GM18858 (cell line): ENCODE results near the gene EIF4B.

ENCODE experiments used
- ATAC-seq: cut with Tn5 transposase; IDR thresholded peaks from one replicate; pipeline ENCODE4 v1.9.1; 2021; ENCODE audit not compliant: unreplicated experiment

EIF4B gene

DNA sequence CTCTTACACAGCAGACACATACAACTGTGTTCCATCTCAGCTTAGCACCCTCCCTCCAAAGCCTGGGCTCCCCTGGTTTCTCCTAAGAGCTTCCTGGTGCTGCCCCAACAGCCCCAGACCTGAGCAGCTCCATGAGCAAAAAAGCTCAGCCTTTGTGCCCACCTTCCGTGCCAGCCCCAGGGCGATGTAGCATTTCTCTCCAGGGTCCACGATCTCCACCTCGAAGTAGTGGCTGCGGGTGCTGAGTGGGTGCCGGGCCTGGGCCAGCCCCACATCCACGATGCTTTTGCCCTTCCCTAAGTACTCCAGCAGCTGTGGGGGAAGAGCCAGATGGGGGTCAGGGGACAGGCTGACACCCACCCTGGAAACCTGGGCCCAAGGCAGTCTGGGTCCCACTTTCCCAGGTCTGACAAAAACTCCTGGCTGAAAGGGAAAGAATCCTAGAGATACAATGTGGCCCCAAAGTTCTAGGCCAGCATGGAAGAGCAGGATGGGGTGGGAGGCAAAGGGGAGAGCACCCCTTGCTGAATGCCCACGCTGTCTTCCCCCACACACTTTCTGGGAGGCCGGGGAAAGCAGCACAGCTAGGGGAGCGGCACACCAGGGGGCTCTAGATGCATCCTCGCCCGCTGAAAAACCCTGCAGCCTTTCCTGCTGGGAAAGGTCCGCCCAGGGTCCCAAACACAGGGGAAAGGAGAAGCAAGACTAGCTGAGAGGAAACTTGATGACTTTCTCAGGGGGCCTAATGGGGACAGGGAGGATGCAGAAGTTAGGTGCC, 61.9 kb downstream of the EIF4B start:
- ATAC-seq, result no peak

DNA sequence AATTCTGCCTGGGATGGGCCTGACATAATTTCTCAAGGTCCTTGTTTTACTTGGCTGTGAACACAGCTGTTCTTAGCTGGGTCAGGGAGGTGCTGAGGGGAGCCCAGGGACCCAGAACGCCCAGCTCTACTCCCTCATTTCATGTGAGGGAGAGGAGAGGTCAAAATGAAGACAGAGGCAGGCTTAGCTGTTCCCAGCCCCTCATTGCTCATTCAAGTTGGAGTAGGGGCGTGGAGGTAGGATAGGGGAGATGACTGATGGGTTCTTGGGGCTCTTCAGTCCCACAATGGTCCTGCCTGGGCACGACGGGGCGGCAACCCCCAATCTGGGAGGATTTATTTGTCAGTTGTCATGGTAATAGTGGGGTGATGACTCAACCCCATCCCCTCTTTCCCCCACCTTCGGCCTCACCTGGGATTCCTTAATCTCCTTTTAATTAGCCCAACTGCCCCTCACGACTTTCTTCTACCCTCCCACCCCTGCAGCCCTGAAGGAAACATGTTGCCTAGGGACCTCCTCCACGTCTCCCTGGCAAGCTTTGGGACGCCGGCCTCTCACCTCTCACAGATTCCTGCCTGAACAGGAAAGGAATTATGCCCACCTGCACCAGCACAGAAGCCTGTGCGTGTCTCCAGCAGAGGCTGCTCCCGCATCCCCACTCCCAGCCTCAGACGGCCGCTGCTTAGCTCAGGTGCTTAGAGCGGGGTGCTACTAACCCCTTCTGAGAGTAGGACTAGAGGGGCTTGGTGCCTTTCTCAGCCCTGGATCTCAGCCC, 62.7 kb downstream of the EIF4B start:
- ATAC-seq, result no peak

DNA sequence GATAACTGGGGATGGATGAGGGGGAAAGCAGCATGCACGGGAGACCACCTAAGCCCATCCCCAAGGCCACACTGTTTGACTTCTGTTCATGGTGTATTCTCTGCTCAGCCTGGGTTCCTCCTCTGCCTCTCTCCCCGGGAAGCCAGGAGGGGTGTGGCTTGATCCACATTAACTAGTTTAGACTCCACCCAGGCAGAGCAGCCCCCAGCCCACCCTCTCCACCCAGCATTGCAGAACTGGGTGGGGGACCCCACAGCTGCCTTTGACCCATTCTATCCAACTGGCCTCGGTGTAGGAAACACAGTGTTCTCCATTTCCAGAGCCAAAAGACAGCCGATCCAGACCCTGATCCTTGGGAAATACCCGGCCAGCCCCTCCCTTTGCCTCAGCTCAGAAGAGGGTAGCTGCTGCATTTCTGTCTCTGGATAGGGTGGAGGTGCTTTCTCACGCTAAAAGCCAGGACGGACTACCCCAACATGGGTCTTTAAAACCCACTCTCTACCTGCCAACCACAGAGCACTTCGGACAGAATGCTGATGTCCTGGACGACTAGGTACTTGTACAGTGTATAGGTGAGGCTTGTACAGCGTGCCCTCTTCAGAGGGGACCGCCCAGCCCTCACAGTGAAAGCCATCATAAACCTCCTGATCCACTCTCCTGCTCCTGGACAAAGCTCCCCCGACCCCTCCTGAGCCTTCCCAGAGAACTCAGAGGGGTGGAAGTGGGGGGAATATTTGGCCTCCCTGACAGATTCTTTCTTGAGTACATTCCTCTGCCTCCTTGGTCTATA, 63.6 kb downstream of the EIF4B start:
- no peak for ATAC-seq

- ATAC-seq, result no peak
These were observed 64.7 kb downstream of the EIF4B start for GRCh38 chr12:53070877-53071492.

DNA sequence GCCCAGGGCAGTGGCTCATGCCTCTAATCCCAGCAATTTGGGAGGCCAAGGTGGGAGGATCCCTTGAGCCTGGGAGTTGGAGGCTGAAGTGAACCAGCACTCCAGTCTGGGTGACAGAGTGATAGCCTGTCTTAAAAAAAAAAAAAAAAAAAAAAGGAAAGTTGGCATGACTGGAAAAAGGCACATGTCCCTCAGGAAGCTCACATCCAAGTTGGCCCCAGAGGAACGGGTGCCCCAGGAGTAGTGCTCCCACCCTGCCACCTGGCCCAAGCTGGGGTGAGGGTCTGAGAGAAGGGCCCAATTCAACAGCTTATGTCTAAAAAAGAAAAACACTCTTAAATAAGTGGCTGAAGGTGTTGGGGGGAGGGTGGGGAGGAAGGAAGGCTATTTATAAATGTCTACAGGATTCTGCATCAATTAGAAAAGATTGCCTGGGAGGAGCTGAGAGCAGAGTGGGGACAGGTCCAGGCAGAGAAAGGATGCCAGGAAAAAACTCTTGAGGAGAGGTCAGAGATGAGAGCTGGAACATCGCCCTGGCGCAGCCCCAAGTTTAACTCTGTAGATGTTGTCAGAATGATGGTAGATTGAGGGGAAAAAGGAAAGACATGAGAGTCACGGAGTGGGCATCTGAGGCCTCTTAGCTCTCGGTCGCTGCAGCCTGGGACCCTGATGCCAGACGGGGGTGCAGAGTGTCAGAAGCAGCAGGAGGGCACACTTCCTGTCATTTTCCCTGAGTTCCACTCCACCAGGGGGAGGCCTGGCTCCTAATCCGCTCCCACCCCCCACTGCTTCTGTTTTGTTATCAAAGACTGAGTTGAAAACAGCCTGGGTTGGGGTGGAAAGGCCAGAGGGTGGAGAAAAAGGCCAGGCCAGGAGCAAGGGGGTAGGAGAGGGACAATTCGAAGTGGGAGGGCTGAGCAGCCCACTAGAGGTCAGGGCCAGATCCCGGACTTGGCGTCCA, 65.6 kb downstream of the EIF4B start:
- no peak for ATAC-seq

GRCh38 chr12:53073881-53074280, 67.6 kb downstream of the EIF4B start:
- ATAC-seq, result no peak

DNA sequence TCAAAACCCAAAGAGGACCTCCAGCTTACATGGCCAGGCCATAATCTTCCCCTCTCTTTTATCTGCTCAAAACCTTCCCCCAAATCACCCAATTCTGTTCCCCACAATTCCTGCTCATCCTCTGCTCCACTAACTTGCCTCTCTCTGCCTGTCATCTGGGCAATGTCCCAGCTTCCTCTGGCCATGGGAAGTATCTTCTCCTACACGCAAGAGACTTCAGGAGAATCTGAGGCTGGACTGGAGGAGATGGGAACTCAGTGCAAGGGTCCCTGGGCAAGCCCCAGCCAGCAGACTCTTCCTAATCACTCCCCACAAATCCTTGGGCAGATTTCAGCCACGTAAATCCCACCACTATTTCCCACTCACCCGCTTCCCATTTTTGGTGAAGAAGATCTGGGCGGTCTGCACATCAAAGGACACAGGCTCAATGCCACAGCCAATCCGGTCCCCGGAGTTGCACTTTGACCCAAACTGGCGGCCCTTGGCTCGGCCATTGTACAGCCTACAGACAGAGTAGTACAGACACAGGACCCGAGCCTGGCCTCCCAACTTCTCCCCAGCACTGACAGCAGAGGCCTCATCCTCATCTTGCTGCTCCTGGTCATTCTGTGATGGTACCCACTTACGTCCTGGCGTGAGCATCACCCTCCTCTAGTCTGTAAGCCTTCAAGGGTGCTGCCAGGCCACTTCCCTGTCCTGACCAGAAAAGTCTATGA, 68.2 kb downstream of the EIF4B start:
- no peak for ATAC-seq

- no peak for ATAC-seq
These were observed 68.7 kb downstream of the EIF4B start for GRCh38 chr12:53074999-53075370.

DNA sequence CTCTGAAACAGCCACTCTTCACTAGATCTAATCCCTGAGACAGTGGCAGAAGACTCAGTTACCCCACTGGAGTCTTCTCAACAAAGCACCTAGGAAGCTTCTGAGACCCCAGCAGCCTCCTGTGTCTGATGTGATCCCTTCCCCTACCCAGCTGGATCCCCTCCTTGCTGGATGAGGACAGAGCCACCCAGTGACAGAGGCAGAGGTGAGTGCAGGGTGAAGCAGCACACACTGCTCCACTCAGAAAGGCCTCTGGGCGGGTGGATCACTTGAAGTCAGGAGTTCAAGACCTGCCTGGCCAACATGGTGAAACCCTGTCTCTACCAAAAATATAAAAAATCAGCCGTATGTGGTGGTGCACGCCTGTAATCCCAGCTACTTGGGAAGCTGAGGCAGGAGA, 70.2 kb downstream of the EIF4B start:
- no peak for ATAC-seq

DNA sequence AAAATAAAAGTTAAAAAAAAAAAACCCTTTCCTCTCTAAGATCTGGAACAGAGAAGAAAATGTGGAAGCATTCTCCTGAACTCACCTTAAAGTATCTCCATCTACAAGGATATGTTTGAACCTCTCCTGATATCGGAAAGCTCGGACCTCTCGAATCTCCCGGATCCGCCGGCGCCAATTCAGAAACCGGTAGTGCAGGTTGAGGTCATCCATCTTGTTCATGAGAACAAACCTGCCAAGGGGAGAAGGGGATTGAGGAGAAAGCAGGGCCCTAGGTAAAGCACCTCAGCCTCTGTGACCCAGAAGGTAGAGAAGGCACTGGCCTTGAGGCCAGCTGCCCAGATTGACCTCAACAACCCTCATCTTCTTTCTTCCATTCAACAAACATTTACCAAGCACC, 70.8 kb downstream of the EIF4B start:
- ATAC-seq, result no peak

DNA sequence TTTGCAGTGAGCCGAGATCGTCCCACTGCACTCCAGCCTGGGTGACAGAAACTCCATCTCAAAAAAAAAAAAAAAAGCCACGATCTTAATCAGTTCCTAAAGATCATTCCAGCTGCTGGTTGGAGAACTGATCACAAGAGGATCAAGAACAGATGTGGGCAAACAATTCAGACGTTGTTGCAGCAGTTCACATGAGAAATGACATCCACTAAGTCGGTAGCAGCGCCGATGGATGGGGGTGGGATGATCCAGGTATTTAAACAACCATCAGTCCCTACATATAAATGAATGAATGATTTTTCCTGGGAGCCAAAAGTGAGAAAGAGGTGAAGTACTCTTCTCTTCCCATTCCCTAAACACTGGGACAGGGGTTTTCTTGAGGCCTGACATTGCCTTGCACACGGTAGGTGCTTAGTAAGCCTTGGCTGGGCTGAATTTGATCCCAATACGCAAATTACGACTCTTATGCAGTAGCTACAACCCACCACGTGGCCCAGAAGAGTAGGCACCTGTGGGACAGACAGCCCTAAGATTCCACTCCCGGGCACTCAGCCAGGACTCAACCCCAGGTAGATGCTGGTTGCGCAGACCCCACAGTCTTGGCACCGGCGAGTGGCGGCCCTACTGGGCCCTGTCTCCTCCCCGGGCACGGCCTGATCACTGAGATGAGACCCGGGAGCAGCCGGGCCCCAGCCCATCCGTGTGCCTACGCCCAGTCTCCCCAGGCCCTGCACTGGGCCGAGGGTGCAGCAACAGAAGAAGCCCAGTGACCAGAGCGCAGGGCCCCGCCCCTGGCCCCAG, 72.4 kb downstream of the EIF4B start:
- no peak for ATAC-seq

- peak; percentile 96 for ATAC-seq
These were observed 73.2 kb downstream of the EIF4B start, which contains the start of gene SPRYD3 for GRCh38 chr12:53079226-53080117. Gene SPRYD3 (minus strand): TSS chr12:53079390. CDS start chr12:53079333, 57 bp downstream.

DNA sequence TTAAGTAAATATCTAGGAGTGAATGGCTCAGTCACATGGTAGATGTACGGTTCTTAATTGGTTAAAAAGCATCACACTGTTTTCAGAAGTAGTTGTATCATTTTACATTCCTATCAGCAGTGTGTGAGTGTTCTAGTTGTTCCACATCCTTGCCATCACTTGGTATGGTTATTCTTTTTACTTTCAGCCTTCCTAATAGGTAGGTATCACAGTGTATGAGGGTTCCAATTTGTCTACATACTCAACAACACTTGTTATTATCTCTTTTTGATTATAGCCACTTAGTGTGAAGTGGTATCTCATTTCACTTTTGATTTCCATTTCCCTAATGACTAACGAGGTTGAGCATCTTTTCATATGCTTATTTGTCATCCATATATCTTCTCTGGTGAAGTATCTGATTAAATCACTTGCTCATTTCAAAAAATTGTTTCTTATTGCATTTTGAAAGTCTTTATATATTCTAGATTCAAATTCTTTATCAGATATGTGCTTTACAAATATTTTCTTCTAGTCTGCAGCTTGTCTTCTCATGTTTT, 76.5 kb downstream of the EIF4B start:
- no peak for ATAC-seq

DNA sequence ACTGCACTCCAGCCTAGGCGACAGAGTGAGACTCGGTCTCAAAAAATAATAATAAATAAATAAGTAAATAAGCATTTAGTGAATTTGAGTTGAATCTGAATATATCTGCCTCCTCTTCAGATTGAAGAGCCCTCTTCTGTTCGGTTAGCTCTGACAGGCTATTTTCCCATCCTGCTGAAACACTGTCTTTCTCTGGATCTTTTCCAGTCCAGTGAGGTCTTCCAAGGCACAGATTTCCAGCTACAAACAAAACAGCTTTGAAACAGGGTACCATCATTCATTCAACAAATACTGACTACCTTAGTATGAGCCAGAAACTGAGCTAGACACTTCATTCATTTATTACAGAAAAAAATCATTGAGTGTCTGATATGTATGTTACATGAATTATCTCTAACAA, 80.1 kb downstream of the EIF4B start:
- ATAC-seq, result no peak

DNA sequence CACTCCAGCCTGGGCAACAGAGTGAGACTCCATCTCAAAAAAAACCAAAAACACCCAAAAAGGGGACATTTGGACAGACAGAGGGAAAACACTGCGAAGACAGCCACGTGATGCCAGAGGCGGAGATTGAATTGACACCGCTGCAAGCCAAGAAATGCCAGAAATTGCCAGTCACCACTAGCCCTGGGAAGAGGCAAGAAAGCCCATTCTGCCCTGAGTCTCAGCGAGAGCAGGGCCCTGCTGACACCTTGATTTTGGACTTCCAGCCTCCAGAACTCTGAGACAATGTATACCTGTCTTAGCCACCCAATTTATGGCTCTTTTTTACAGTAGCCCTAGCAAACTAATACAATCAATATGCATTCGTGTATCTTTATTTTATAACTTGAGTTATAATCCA, 83.8 kb downstream of the EIF4B start:
- ATAC-seq, result no peak

DNA sequence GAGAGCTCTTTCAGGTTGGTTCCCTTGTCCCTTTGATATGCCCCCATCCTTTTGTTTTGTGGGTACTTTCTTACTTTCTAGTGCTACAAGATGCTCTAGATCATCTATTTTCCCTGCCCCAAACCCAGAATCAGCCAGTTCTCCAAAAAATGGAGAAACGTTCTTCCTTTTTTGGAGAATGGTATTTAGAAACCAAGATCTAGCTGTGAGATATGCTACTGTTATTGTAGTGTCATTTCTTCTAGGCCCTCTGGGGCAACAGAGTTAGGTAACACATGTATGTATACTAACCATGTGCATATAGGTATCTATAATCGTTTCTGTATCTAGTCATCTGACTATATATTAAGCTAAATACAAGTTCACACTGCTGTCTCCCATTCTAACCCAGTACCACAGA, 84.3 kb downstream of the EIF4B start:
- no peak for ATAC-seq

DNA sequence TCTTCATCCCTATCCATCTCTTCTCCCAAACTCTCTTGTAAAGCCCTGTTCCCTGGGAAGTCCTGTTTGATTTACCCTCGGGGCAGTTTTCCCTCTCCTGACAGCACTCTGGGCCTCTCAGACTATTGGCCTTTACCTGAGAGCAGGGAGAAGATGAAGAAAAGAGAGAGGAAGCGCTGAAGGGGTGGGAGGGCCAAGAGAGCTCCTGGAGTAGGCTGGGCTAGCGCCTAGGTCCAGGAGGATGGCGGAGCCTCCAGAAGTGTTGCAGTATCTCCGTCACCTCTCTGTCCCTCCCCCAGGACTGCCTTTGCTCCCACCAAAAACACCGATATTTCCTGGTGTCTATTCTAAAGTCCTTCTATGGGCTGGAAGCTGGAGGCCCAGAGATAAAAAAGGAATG, 85.5 kb downstream of the EIF4B start:
- no peak for ATAC-seq
